GM12891 (cell line): ENCODE data around the gene KCTD11.

Source experiments
- POLR2A ChIP-seq: IDR thresholded peaks from 2 replicates; pipeline ENCODE4 v1.6.1; 2011; ENCODE audit warnings: low read depth, low read length, control low read depth
- POLR2AphosphoS5 ChIP-seq: IDR thresholded peaks from 2 replicates; pipeline ENCODE4 v1.6.1; 2011; ENCODE audit warnings: low read depth, low read length, control low read depth

- TF ChIP-seq POLR2AphosphoS5 = no peak
- TF ChIP-seq POLR2A = no peak
Measured at GRCh38 chr17:7322520-7323194, 29.3 kb upstream of the KCTD11 start.
